ENCODE measurements around the gene SLAIN2.
"Not testable (repeated sequence)": the region's sequence is repeated elsewhere in the genome, so short reads cannot be mapped to it uniquely, and the experiment has no call there.

SLAIN2 gene

DNA sequence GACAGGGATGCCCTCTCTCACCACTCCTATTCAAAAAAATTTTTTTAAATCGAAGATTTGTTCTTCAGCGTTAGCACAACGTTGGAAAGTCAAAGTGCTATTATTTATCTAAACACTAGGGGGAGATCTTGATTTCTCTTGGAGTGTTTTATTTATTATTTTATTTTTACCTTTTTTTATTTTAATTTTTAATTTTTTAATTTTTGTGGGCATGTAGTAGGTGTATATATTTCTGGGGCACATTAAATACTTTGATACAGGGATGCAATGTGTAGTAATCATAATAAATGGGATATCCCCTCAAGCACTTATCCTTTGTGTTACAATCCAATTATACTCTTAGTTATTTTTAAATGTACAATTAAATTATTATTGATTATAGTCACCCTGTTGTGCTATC lies 104.4 kb downstream of the SLAIN2 start:
- DNase-seq = no peak

DNA sequence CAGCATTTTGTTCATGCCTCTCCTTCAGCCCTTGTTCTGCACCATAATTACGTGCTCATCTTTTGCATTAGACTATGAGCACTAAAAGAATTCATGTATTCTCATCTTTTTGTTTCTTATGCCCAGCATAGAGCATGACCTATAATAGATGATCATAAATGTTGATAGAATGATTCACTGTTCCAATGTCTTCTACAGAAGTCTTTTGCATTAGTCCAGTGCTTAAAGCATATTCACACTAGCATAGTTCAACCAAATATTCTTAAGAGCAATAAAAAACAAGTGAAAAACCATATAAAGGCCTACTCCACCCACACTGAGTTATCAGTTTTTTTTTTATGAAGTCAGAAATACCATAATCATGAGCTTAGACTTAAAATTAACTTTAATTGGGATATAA lies 105.3 kb downstream of the SLAIN2 start:
- DNase-seq = no peak

DNA sequence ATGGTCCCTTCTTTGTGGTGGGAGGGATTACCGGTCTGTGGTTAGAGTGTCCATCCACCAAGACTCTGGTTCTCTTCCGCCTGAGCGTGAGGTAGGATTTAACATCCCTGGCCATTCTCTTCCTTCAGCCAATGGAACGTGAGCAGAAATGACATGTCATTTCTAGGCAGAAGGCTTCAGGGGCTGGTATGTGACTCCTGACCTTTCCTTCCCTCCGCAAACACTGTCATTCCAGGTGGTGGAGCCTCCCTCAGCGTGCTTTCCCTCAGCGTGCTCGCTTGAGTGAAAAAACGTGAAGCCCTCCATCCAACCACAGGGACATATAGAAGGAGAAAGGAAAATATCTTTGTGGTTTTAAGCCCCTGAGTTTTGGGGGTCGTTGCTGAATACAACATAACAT lies 107.8 kb downstream of the SLAIN2 start:
- DNase-seq = no peak

DNA sequence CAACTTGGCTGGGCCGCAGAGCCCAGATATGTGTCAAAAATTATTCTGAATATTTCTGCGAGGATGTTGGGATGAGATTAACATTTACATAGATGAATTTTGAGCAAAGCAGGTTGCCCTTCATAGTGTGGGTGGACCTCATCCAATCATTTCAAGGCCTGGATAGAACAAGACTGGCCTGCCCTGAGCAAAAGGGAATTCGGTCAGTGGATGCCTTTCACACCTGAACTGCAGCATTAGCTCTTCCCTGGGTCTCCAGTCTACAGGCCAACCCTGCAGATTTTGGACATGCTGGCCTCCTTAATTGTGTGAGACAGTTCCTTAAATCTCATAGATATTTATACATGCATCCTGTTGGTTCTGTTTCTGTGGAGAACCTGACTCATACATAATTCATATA lies 109.4 kb downstream of the SLAIN2 start:
- DNase-seq = no peak

DNA sequence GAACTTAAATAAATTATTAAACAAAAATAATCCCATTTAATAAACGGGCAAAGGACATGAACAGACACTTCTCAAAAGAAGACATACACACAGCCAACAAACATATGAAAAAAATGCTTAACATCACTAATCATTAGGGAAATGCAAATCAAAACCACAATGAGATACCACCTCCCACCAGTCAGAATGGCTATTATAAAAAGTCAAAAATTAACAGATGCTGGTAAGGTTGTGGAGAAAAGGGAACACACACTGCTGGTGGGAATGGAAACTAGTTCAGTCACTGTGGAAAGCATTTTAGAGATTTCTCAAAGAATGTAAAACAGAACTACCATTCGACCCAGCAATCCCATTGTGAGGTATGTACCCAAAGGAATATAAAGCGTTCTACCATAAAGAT lies 110.3 kb downstream of the SLAIN2 start:
- DNase-seq = not testable (repeated sequence)

DNA sequence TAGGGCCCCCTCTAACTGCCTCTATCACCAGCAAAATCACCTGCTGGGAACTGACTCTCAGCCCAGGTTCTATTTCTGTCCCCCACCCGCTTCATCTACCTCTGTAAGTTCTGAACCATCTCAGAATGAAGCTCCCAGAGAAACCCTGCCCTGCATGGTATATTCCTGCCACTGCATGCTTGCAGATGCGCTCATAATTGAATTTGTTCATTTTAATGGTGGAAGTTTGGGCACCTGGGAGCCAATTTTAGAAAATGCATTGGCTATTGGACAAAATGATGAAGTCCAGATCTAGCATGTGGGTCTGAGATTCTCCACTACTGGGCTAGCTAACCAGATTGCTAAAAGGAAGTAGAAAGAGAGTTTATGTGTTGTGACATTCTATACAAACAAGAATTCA lies 113.3 kb downstream of the SLAIN2 start:
- no peak for DNase-seq

DNA sequence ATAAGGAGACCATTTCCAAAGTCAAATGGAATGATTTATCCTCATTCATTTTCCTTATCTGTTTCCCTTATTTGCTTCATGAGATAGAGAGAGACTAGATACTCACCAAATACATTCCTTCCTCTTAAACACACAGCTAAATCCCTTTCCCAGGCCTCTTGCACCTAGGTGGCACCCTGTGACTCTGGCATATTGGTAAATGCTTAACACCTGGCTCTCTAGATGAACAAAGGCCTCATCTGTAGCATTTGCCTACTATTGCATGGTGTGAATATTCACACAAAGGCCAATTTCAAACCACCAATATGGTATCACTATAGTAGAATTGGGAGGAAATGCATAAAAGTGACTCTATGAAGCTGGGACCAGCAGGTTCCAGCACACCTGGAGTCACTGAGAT lies 119.7 kb downstream of the SLAIN2 start:
- no peak for DNase-seq

DNA sequence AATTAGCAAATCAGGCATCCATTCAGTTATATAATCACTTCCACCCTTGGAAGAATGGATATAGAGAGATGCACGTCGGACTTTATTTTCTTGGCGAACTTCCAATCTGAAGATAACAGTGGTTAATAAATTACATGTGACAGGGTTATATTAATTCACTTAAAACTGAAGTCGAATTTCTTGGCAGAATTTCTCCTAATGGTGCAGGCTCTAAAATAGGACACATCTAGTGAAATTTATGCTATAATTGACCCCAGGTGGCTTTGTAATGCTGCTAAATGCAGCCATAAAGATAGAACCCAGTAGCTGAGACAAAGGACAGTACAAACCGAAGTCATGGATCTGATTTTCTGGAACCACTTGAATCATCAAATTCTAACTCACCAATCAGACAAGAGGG lies 121.0 kb downstream of the SLAIN2 start:
- DNase-seq = no peak

DNA sequence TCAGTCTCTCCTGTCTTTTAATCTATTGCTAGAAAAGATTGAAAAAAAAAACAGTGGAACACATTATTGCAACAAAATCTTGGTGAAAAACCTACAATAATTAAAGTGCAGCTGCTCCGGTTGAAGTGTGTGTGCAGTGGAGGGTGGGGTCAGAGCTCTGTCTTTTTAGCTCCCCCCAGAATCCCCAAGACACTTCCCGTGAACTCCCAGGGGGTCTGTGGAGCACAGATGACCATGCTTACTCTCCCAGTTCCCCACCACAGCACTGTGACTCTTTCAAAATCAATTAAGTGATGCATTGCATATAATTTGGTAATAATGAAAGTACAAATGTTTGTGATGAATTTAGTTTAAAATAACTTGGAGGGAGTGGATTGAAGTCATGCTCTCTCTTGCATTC lies 126.1 kb downstream of the SLAIN2 start:
- no peak for DNase-seq

DNA sequence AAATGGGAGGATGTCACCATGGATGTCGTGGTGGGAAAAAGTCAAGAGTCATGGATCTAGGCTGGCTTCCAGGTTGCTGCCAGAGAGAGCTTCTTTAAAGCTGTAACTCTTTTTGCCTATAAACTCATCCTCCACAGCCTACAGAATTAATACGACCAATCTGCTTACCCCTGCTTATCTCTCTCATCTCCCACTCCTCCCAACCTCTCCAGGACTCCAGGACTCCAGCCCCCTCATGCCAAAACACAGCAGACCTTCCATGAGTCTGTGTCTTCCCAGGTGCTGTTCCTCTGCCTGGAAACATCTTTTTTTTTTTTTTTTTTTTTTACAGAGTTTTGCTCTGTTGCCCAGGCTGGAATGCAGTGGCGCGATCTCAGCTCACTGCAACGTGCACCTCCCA lies 126.6 kb downstream of the SLAIN2 start:
- no peak for DNase-seq

DNA sequence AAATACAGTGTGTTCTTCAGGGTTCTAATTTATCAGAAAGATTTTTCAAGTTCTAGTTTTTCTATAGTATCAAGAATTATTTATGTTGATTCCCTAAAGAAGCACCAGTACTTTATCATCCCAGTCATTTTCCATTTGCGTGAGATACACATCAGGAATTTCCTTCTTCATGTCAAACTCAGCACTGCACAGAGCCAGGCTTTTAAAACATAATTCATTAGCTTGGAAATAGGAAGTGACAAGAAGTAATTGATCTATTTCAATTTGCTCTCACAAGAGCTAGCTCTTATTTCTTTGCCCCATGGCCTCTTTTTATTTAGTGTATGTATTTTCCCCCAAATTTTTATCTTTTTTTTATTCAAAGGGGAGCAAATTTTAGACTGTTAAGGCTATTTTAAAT lies 128.8 kb downstream of the SLAIN2 start:
- no peak for DNase-seq

DNA sequence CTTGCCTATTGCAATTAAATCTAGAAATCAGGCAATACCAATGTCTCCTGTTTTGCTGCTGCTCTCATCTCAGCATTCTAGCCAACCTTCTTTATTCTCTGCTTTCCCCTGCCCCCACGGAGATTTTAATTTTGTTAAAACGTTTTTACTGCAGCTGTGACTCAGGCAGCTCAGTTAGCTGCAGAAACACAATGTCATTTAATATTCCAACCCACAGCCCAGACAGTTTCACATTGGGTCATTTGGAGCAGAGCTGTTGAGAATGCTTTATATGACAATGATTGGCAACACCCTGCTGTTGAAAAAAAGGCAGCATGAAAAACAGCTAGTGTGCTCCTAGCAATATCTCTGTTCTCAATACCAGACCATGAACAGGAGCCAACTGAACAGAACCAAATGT lies 129.2 kb downstream of the SLAIN2 start:
- no peak for DNase-seq

DNA sequence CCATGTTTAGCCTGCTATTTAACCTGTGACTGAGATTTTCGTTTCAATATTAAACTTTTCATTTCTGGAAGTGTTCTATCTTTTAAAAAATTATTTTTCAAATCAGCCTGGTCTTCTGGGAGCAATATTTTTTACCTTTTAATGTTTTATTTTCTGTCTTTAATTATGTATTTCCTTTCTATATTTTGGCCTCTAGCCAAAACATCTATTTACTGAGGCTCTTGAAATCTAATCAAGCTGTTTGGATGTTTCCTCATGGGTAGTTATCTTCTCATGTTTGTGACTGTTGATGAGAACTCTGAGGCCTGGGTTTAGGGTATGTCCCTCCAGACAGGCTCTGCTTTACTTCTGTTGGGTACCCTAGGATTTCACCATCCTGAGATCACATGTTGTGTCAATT lies 131.5 kb downstream of the SLAIN2 start:
- DNase-seq = no peak

DNA sequence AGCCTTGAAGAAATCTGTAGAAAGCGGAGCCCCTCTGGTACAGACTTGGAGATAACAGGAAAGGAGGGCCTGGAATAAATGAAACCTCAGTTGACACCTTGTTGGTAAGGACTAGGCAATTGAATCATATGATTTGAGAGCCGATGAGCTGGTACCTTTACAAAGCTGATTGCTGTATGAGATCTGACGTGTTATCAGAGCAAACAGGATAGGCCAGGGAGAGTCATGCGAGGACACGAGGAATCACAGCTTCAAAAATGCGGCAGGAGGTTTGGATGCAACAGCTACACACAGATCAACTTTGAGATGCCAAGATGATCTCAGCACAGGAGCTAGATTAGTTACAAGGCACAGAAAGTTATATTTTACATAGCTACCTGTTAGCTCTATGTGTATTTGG lies 134.4 kb downstream of the SLAIN2 start:
- no peak for DNase-seq
